Measurements from ENCODE around the gene TMEM254. TPM values are rescaled to one million over a fixed set of nuclear protein-coding genes. Genes with fewer than 3 reads are reported as not detected.

TMEM254 gene
- total RNA-seq, 2 donors from 2014 or later, result 8.6 to 9.9 TPM

DNA sequence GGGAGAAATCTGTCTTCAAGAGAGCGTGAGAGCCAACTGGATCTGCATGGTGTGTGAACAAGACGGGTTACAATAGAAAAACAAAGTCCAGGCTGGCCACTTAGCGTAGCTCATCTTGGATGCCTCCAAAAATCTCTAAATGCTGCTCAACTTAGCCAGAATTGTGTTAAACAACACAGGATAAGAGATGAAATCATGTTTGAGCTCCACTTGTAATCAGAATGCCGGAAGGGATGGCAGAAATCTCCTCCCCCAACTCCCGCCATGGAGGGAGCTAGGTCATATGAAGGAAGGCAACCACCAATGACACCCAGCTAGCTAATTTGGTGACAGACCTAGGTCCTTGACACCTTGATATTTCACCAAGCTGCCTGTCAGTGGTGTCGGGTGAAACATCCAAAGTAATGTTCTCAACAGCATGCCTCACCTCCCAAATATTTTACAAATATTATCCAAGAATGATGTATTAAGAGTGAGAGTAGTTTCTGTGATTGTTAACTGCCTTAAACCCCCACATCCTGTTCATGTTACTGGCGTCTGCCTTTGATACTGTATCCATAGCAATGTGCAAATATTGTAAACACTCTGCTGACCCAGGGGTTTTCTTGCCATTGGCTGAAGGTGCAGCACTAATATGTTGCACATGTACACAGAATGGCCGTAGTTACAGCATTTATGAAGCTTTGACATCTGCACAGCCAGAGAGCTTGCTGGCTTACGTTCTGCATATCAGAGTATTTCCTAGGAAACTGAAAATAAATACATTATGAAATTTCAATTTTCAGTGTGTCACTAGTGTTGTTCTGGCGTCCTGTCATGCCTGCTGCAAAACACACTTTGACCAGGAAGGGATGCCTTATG, 25.8 kb downstream of the TMEM254 start:
- H3K4me3 ChIP-seq, result no peak overlapping the region
- no peak for TF ChIP-seq POLR2A (IDR thresholded peaks at IDR 0.05)
- TF ChIP-seq, protein P1, sequence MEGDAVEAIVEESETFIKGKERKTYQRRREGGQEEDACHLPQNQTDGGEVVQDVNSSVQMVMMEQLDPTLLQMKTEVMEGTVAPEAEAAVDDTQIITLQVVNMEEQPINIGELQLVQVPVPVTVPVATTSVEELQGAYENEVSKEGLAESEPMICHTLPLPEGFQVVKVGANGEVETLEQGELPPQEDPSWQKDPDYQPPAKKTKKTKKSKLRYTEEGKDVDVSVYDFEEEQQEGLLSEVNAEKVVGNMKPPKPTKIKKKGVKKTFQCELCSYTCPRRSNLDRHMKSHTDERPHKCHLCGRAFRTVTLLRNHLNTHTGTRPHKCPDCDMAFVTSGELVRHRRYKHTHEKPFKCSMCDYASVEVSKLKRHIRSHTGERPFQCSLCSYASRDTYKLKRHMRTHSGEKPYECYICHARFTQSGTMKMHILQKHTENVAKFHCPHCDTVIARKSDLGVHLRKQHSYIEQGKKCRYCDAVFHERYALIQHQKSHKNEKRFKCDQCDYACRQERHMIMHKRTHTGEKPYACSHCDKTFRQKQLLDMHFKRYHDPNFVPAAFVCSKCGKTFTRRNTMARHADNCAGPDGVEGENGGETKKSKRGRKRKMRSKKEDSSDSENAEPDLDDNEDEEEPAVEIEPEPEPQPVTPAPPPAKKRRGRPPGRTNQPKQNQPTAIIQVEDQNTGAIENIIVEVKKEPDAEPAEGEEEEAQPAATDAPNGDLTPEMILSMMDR (IDR thresholded peaks at IDR 0.05), result no peak
- H3K9me3 ChIP-seq, result peaks cover 0 to 6% (median 0%) of the 10 kb centered on the region in 3 donors
- H3K36me3 ChIP-seq (replicated peaks in 1 of 2; ENCODE audit: insufficient read depth in 1 of 2, low read depth in 2 of 2), result no peaks in the 10 kb centered on the region
- H3K4me1 ChIP-seq, result no peaks in the 10 kb centered on the region
- WGBS, 2 donors, result 55 to 63% methylated on average over 10 of the region's 10 CpGs
- H3K27ac ChIP-seq, result no peak overlapping the region
- peak; percentile 58 for ATAC-seq
- intact Hi-C loops (cut with DNase I), result no loop called here
- no peaks in the 10 kb centered on the region for H3K27me3 ChIP-seq
- DNase-seq, result peak in 1 of 4 donors; percentile 32

DNA sequence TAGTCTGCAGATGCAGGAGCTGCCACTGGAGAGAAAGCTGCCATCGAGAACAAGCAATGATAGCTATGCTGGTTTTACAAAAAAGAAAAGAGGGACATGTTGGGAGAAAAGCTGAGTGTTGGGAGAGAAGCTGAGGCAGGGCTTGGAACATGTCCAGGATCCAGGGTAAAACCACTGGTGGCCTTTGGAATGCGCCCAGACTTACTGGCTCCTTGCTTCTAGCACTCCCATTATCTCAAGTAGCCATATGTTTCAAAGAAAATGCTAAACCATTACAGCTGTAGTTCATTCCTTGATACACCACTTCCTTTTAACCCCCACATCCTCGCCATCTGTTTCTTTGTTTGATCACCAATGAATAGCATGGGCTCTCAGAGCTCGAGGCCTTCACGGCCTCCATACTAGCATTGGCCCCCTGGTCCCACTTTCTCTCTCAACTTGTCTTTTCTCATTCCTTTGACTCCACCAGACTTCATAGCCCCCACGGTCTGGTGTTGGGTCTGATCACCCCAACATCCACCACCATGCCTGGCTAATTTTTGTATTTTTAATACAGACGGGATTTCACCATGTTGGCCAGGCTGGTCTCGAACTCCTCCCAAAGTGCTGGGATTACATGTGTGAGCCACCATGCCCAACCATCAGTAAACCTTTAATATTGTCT, 30.2 kb downstream of the TMEM254 start:
- ATAC-seq (no peak), DNase-seq (no peak)
- TF ChIP-seq POLR2A (IDR thresholded peaks at IDR 0.05), result no peak
- TF ChIP-seq, protein P1 (IDR thresholded peaks at IDR 0.05), result no peak
- 78 to 94% methylated on average over 8 of the region's 8 CpGs for WGBS, 2 donors
- Histone ChIP-seq H3K27me3 (no peaks in the 10 kb centered on the region), H3K9me3 (peaks cover 0 to 8% (median 0%) of the 10 kb centered on the region in 3 donors), H3K27ac (no peak overlapping the region), H3K36me3 (replicated peaks in 1 of 2; ENCODE audit: insufficient read depth in 1 of 2, low read depth in 2 of 2) (no peaks in the 10 kb centered on the region), H3K4me3 (no peak overlapping the region), H3K4me1 (peaks cover 22% of the 10 kb centered on the region)
- intact Hi-C loops (cut with DNase I), result no loop called here

DNA sequence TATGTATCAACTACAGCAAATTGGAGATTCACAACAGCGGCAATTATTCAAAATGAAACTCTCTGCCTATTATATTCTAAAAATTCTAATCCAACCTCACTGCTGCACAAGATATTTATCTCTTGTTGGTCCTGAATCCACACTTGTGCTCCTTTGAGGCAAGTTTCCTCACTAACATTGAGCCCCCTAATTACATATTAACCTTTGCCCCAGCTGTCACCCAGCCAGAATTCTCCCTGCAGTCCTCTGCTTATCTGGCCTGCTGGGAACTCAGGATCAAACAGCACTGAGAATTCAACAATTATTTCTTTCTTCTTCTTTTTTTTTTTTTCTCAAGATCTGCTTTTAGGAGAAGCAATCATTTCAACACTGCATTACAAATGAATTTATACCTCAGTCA, 32.5 kb downstream of the TMEM254 start:
- no peaks in the 10 kb centered on the region for H3K27me3 ChIP-seq
- H3K27ac ChIP-seq, result peak overlapping the region in 3 of 4 donors; percentile 50 to 81 (median 64)
- 54 to 74% methylated on average over 1 of the region's 1 CpG for WGBS, 2 donors
- H3K36me3 ChIP-seq (replicated peaks in 1 of 2; ENCODE audit: insufficient read depth in 1 of 2, low read depth in 2 of 2), result no peaks in the 10 kb centered on the region
- peaks cover 22% of the 10 kb centered on the region for H3K4me1 ChIP-seq
- intact Hi-C loops (cut with DNase I), result no loop called here
- no peak for TF ChIP-seq POLR2A (IDR thresholded peaks at IDR 0.05)
- TF ChIP-seq, protein P1 (IDR thresholded peaks at IDR 0.05), result no peak
- no peak overlapping the region for H3K4me3 ChIP-seq
- H3K9me3 ChIP-seq, result peaks cover 0 to 8% (median 0%) of the 10 kb centered on the region in 3 donors
- ATAC-seq (no peak), DNase-seq (peak in 2 of 4 donors; percentile 36 to 54)

DNA sequence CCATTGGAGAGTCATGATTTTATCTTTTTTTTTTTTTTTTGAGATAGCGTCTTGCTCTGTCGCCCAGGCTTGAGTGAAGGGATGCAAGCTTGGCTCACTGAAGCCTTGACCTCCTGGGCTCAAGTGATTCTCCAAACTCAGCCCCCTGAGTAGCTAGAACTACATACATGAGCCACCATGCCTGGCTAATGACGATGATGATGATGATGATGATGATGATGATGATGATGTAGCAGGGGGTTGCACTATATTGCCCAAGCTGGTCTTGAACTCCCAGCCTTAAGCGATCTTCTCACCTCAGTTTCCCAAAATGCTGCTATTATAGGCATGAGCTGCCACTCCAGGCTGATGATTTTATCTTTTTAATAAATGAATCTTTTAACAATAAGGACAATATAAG, 40.2 kb downstream of the TMEM254 start:
- DNase-seq (no peak), ATAC-seq (no peak)
- no peaks in the 10 kb centered on the region for H3K36me3 ChIP-seq (replicated peaks in 1 of 2; ENCODE audit: insufficient read depth in 1 of 2, low read depth in 2 of 2)
- H3K27ac ChIP-seq, result no peak overlapping the region
- H3K4me3 ChIP-seq, result no peak overlapping the region
- no peaks in the 10 kb centered on the region for H3K4me1 ChIP-seq
- H3K9me3 ChIP-seq, result no peaks in the 10 kb centered on the region
- intact Hi-C loops (cut with DNase I), result no loop called here
- no peak for TF ChIP-seq POLR2A (IDR thresholded peaks at IDR 0.05)
- TF ChIP-seq, protein P1 (IDR thresholded peaks at IDR 0.05), result no peak
- 68 to 79% methylated on average over 4 of the region's 4 CpGs for WGBS, 2 donors
- no peaks in the 10 kb centered on the region for H3K27me3 ChIP-seq

All from body of pancreas (tissue), 4 donors.